ENCODE results near the gene C1orf105. TPM values are rescaled to one million over a fixed set of nuclear protein-coding genes. Genes with fewer than 3 reads are reported as not detected.

The C1orf105 gene
- total RNA-seq, 1 experiment from 2014 or later: not detected

GRCh38 chr1:172401477-172401876 is 19.0 kb upstream of the C1orf105 start:
- no peaks in the 10 kb centered on the region for H3K36me3 ChIP-seq (ENCODE audit: insufficient read depth, low read length, poor library complexity, severe bottlenecking)
- CTCF ChIA-PET: no interaction called here
- intact Hi-C loops (cut with micrococcal nuclease; ENCODE audit: unreplicated experiment): loop anchor here (10.0 kb wide), 1 partner anchor 597 kb away; no protein-coding TSS in a partner anchor
- TF ChIP-seq EZH2 (IDR thresholded peaks at IDR 0.05; ENCODE audit: borderline replicate concordance, low read depth, low read length, poor library complexity, severe bottlenecking): no peak
- TF ChIP-seq, protein P1, sequence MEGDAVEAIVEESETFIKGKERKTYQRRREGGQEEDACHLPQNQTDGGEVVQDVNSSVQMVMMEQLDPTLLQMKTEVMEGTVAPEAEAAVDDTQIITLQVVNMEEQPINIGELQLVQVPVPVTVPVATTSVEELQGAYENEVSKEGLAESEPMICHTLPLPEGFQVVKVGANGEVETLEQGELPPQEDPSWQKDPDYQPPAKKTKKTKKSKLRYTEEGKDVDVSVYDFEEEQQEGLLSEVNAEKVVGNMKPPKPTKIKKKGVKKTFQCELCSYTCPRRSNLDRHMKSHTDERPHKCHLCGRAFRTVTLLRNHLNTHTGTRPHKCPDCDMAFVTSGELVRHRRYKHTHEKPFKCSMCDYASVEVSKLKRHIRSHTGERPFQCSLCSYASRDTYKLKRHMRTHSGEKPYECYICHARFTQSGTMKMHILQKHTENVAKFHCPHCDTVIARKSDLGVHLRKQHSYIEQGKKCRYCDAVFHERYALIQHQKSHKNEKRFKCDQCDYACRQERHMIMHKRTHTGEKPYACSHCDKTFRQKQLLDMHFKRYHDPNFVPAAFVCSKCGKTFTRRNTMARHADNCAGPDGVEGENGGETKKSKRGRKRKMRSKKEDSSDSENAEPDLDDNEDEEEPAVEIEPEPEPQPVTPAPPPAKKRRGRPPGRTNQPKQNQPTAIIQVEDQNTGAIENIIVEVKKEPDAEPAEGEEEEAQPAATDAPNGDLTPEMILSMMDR (conservative IDR thresholded peaks at IDR 0.05; ENCODE audit: low read depth, low read length): no peak
- no TSS peak for BruUV-seq (replicated peaks)
- peaks cover 21% of the 10 kb centered on the region for H3K4me1 ChIP-seq (ENCODE audit: insufficient read depth, low read length, poor library complexity, severe bottlenecking)
- no peaks in the 10 kb centered on the region for H3K9me3 ChIP-seq (ENCODE audit: low read depth, low read length, poor library complexity, severe bottlenecking)
- POLR2A ChIA-PET (ENCODE audit: low non-redundant PET): no interaction called here
- H3K27me3 ChIP-seq (replicated peaks; ENCODE audit: insufficient read depth, low read depth, low read length, poor library complexity): no peaks in the 10 kb centered on the region
- DNase-seq (ENCODE audit: low spot score): no peak
- H3K27ac ChIP-seq (ENCODE audit: low read depth, low read length, poor library complexity, severe bottlenecking): no peak overlapping the region
- no peak overlapping the region for H3K4me3 ChIP-seq (ENCODE audit: low read depth, low read length, poor library complexity, severe bottlenecking)

- TF ChIP-seq, protein P1 (conservative IDR thresholded peaks at IDR 0.05; ENCODE audit: low read depth, low read length): peak; percentile 55
- no peak for TF ChIP-seq EZH2 (IDR thresholded peaks at IDR 0.05; ENCODE audit: borderline replicate concordance, low read depth, low read length, poor library complexity, severe bottlenecking)
- no TSS peak for BruUV-seq (replicated peaks)
- no peaks in the 10 kb centered on the region for H3K36me3 ChIP-seq (ENCODE audit: insufficient read depth, low read length, poor library complexity, severe bottlenecking)
- intact Hi-C loops (cut with micrococcal nuclease; ENCODE audit: unreplicated experiment): loop anchor here (10.0 kb wide), 1 partner anchor 597 kb away; no protein-coding TSS in a partner anchor
- H3K4me1 ChIP-seq (ENCODE audit: insufficient read depth, low read length, poor library complexity, severe bottlenecking): peaks cover 21% of the 10 kb centered on the region
- no peaks in the 10 kb centered on the region for H3K9me3 ChIP-seq (ENCODE audit: low read depth, low read length, poor library complexity, severe bottlenecking)
- no peak overlapping the region for H3K27ac ChIP-seq (ENCODE audit: low read depth, low read length, poor library complexity, severe bottlenecking)
- ChIA-PET CTCF (no interaction called here), POLR2A (ENCODE audit: low non-redundant PET) (no interaction called here)
- no peak overlapping the region for H3K4me3 ChIP-seq (ENCODE audit: low read depth, low read length, poor library complexity, severe bottlenecking)
- no peaks in the 10 kb centered on the region for H3K27me3 ChIP-seq (replicated peaks; ENCODE audit: insufficient read depth, low read depth, low read length, poor library complexity)
- DNase-seq (ENCODE audit: low spot score): peak; percentile 41
These were observed 18.6 kb upstream of the C1orf105 start for GRCh38 chr1:172401892-172402291.

DNA sequence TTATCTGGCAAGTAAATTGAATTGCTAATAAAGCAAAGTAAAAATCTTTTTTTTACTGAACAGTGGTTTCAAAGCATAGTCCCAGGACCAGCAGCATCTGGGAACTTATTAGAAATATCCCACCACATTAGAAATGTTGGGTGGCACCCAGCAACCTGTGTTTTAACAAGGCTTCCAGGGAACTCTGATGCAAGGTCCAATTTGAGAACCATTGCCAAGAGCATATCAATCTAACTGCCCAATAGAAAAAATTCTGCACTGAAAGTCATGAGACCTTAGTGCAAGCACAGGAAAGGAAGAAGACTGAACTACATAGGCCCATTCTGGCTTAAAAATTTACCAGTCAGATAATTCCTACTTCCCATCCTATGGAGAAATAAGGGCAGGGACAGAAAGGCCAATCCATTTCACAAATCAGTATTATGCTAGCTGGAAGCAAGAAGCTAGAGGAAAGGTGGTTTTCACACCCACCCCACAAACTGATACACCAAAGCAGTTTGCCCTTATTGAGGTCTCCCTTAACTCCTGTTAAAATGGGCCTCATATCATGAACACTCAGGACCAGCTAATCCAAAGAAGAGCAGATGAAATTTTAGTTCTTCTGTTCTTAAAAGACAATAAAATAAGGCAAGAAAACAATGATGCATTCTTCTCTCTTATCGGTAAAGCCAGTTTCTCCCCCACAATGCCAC is 17.5 kb upstream of the C1orf105 start:
- ChIA-PET CTCF (no interaction called here), POLR2A (ENCODE audit: low non-redundant PET) (no interaction called here)
- Histone ChIP-seq H3K4me3 (ENCODE audit: low read depth, low read length, poor library complexity, severe bottlenecking) (no peak overlapping the region), H3K36me3 (ENCODE audit: insufficient read depth, low read length, poor library complexity, severe bottlenecking) (no peaks in the 10 kb centered on the region), H3K27me3 (replicated peaks; ENCODE audit: insufficient read depth, low read depth, low read length, poor library complexity) (no peaks in the 10 kb centered on the region), H3K4me1 (ENCODE audit: insufficient read depth, low read length, poor library complexity, severe bottlenecking) (peaks cover 14% of the 10 kb centered on the region), H3K27ac (ENCODE audit: low read depth, low read length, poor library complexity, severe bottlenecking) (no peak overlapping the region), H3K9me3 (ENCODE audit: low read depth, low read length, poor library complexity, severe bottlenecking) (no peaks in the 10 kb centered on the region)
- no peak for TF ChIP-seq EZH2 (IDR thresholded peaks at IDR 0.05; ENCODE audit: borderline replicate concordance, low read depth, low read length, poor library complexity, severe bottlenecking)
- TF ChIP-seq, protein P1 (conservative IDR thresholded peaks at IDR 0.05; ENCODE audit: low read depth, low read length): no peak
- BruUV-seq (replicated peaks): no TSS peak
- no peak for DNase-seq (ENCODE audit: low spot score)
- intact Hi-C loops (cut with micrococcal nuclease; ENCODE audit: unreplicated experiment): loop anchor here (10.0 kb wide), 1 partner anchor 598 kb away; no protein-coding TSS in a partner anchor

Measured in A673 (cell line).